Measurements from ENCODE around the gene MCM5. TPM values are rescaled to one million over a fixed set of nuclear protein-coding genes. Genes with fewer than 3 reads are reported as not detected.

MCM5 gene
- total RNA-seq, 4 donors from 2014 or later, result 19.8 to 25.3 (median 22.4) TPM

DNA sequence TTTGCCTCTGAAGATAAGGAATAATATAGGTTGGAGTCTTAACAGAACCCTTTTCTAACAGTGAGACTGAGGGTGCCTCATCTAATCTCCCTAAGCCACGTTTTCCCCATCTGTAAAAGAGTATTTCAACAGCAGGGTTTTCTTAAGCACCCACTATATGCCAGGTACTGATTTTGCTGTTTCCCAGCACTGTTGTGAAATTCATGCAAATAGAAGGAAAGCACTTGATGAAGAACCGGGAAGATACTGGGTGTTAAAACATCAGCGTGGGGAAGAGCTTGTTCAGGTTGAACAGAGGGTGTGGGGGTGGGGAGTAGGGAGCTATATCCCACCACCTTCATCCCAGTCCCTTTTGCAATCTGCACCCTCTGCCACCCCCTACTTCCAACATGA is 16.3 kb upstream of the MCM5 start:
- TF ChIP-seq POLR2A (IDR thresholded peaks at IDR 0.05), result no peak
- no peak for TF ChIP-seq EP300 (IDR thresholded peaks at IDR 0.05)
- TF ChIP-seq, protein P1, sequence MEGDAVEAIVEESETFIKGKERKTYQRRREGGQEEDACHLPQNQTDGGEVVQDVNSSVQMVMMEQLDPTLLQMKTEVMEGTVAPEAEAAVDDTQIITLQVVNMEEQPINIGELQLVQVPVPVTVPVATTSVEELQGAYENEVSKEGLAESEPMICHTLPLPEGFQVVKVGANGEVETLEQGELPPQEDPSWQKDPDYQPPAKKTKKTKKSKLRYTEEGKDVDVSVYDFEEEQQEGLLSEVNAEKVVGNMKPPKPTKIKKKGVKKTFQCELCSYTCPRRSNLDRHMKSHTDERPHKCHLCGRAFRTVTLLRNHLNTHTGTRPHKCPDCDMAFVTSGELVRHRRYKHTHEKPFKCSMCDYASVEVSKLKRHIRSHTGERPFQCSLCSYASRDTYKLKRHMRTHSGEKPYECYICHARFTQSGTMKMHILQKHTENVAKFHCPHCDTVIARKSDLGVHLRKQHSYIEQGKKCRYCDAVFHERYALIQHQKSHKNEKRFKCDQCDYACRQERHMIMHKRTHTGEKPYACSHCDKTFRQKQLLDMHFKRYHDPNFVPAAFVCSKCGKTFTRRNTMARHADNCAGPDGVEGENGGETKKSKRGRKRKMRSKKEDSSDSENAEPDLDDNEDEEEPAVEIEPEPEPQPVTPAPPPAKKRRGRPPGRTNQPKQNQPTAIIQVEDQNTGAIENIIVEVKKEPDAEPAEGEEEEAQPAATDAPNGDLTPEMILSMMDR (IDR thresholded peaks at IDR 0.05), result no peak
- Histone ChIP-seq H3K9me3 (no peaks in the 10 kb centered on the region), H3K27ac (no peak overlapping the region), H3K27me3 (no peaks in the 10 kb centered on the region), H3K4me3 (no peak overlapping the region), H3K36me3 (peaks cover 0 to 23% (median 0%) of the 10 kb centered on the region in 3 donors), H3K4me1 (peaks cover 0 to 29% (median 7%) of the 10 kb centered on the region in 4 donors)
- no peak for DNase-seq (ENCODE audit: low spot score in 2 of 2)
- 79% methylated on average over 3 of the region's 3 CpGs for WGBS, 2 donors

DNA sequence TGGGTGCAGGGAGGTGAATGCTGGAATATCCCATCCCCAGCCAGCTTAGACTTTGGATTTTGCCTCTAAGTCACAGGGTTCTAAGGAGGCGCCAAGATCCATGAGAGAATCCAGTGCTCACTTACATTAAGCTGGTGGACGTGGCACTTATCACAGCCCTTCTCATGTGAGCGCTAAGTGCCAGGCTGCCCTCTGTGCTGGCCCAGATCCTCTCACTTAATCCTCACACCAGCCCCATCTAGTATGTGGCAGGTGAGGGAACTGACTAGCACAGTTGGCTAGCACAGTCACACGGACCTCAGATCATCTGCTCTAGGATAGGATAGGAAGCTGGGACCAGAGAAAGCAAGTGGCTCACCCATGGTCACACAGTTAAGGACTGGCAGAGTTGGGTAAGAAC is 15.4 kb upstream of the MCM5 start:
- H3K4me3 ChIP-seq, result no peak overlapping the region
- no peak for DNase-seq (ENCODE audit: low spot score in 2 of 2)
- TF ChIP-seq EP300 (IDR thresholded peaks at IDR 0.05), result no peak
- TF ChIP-seq POLR2A (IDR thresholded peaks at IDR 0.05), result no peak
- TF ChIP-seq, protein P1 (IDR thresholded peaks at IDR 0.05), result no peak
- no peaks in the 10 kb centered on the region for H3K27me3 ChIP-seq
- peaks cover 0 to 29% (median 7%) of the 10 kb centered on the region in 4 donors for H3K4me1 ChIP-seq
- H3K9me3 ChIP-seq, result no peaks in the 10 kb centered on the region
- no peak overlapping the region for H3K27ac ChIP-seq
- 71 to 77% methylated on average over 3 to 4 of the region's 4 CpGs for whole genome bisulfite sequencing, 2 donors
- peaks cover 0 to 26% (median 0%) of the 10 kb centered on the region in 3 donors for H3K36me3 ChIP-seq

DNA sequence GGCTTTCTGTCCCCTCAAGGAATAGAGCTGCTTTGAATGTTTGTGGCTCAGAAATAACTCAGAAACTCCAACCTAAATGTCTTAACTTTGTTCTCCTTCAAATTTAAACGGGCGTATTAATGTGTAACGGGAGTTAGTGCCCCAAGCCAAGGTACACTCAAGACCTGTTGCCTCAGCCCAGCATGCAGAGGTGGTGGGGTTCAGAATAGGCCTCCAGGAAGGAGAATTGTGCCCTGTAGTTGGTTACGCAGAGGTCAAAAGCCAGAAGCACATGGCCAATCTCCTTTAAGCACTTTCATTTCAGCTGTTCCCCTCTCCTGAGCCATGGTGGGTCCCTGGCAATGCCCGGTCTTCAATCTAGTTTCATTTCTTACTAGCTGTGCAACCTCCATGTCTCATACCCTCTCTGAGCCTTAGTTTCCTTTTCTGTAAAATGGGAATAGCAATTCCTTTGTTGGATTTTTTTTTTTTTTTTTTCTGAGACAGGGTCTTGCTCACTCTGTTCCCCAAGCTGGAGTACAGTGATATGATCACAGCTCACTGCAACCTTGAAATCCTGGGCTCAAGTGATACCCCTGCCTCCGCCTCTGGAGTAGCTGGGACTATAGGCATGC is 14.9 kb upstream of the MCM5 start:
- no peak for TF ChIP-seq EP300 (IDR thresholded peaks at IDR 0.05)
- Histone ChIP-seq H3K27ac (no peak overlapping the region), H3K36me3 (peaks cover 0 to 31% (median 0%) of the 10 kb centered on the region in 3 donors), H3K4me3 (no peak overlapping the region), H3K27me3 (no peaks in the 10 kb centered on the region), H3K4me1 (peaks cover 0 to 25% (median 5%) of the 10 kb centered on the region in 4 donors), H3K9me3 (no peaks in the 10 kb centered on the region)
- DNase-seq (ENCODE audit: low spot score in 2 of 2), result no peak
- 83 to 86% methylated on average over 6 of the region's 6 CpGs for WGBS, 2 donors

DNA sequence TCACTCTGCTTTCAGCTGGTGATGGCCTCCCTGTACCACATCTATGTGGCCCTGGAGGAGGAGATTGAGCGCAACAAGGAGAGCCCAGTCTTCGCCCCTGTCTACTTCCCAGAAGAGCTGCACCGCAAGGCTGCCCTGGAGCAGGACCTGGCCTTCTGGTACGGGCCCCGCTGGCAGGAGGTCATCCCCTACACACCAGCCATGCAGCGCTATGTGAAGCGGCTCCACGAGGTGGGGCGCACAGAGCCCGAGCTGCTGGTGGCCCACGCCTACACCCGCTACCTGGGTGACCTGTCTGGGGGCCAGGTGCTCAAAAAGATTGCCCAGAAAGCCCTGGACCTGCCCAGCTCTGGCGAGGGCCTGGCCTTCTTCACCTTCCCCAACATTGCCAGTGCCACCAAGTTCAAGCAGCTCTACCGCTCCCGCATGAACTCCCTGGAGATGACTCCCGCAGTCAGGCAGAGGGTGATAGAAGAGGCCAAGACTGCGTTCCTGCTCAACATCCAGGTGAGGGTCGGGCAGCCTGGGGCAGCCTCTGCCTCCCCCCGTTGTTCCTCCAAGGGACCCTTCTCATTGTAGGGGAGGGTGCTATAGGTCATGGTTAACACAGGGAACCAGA is 13.2 kb upstream of the MCM5 start:
- WGBS, 2 donors, result 92 to 97% methylated on average over 18 to 19 of the region's 19 CpGs
- H3K9me3 ChIP-seq, result no peaks in the 10 kb centered on the region

DNA sequence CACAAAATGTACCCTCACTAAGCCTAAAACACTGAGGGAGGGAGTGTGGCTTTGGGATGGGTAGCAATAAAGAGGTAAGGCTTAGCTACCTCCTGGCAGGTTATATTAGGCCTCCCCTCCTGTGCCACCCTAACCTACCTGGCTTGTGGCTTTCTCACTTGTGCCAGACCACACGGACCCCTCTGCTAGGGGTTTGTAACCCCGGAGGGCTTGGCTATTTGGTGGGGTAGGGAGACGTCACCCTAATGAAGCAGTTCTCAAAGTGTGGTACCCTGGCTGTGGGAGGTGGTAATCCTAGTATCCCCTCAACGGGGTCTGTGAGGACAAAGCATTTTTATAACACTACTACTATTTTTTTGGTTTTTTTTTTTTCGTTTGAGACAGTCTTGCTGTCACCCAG is 9.0 kb upstream of the MCM5 start:
- H3K9me3 ChIP-seq, result no peaks in the 10 kb centered on the region
- H3K4me1 ChIP-seq, result peaks cover 0 to 13% (median 6%) of the 10 kb centered on the region in 4 donors
- H3K4me3 ChIP-seq, result no peak overlapping the region
- H3K27ac ChIP-seq, result no peak overlapping the region
- DNase-seq (ENCODE audit: low spot score in 2 of 2), result no peak
- peaks cover 0 to 54% (median 0%) of the 10 kb centered on the region in 3 donors for H3K36me3 ChIP-seq
- WGBS, 2 donors, result 88 to 90% methylated on average over 5 of the region's 5 CpGs
- TF ChIP-seq EP300 (IDR thresholded peaks at IDR 0.05) (no peak), POLR2A (IDR thresholded peaks at IDR 0.05) (no peak)
- TF ChIP-seq, protein P1 (IDR thresholded peaks at IDR 0.05), result no peak
- no peaks in the 10 kb centered on the region for H3K27me3 ChIP-seq

More for the DNA sequence above, 13.2 kb upstream of the MCM5 start:
- H3K4me1 ChIP-seq, result peaks cover 0 to 9% (median 0%) of the 10 kb centered on the region in 4 donors
- no peak for DNase-seq (ENCODE audit: low spot score in 2 of 2)
- no peak overlapping the region for H3K4me3 ChIP-seq
- H3K36me3 ChIP-seq, result peaks cover 0 to 41% (median 0%) of the 10 kb centered on the region in 3 donors
- H3K27ac ChIP-seq, result no peak overlapping the region
- H3K27me3 ChIP-seq, result no peaks in the 10 kb centered on the region
- TF ChIP-seq EP300 (IDR thresholded peaks at IDR 0.05), result no peak
- TF ChIP-seq, protein P1 (IDR thresholded peaks at IDR 0.05), result no peak
- TF ChIP-seq POLR2A (IDR thresholded peaks at IDR 0.05), result no peak
